Cardiac septum (tissue), 1 donor: ENCODE measurements around the gene MPP2. TPM values are rescaled to one million over a fixed set of nuclear protein-coding genes. Genes with fewer than 3 reads are reported as not detected.
A peak's percentile ranks its signal among the peaks of the same experiment; 100 is the strongest.
"Not testable (repeated sequence)": the region's sequence is repeated elsewhere in the genome, so short reads cannot be mapped to it uniquely, and the experiment has no call there.

Source experiments
- DNase-seq: peaks from one replicate; pipeline ENCODE4 v3.0.0-alpha.2; 2020; ENCODE audit warnings: low spot score
- intact Hi-C: fragments of 100-400 bp; cut with DNase I; formaldehyde crosslinking; loops from one replicate; pipeline ENCODE4 v1.14.0; 2022
- long read RNA-seq: library from polyadenylated mRNA; unstranded; transcript quantifications from one replicate; pipeline ENCODE4 v2.0.0, GENCODE V29; 2021
- total RNA-seq: library from RNA; stranded (reverse); fragmentation: NEBNext Ultra II Directional; extraction: Animal tissue kit (Norgen Biotek cat#: 25700); gene quantifications from one replicate; pipeline ENCODE4 v1.2.1, GENCODE V29; 2021
- donor health status: DM: no; HTN: no; CAD: no.

Gene MPP2, protein sequence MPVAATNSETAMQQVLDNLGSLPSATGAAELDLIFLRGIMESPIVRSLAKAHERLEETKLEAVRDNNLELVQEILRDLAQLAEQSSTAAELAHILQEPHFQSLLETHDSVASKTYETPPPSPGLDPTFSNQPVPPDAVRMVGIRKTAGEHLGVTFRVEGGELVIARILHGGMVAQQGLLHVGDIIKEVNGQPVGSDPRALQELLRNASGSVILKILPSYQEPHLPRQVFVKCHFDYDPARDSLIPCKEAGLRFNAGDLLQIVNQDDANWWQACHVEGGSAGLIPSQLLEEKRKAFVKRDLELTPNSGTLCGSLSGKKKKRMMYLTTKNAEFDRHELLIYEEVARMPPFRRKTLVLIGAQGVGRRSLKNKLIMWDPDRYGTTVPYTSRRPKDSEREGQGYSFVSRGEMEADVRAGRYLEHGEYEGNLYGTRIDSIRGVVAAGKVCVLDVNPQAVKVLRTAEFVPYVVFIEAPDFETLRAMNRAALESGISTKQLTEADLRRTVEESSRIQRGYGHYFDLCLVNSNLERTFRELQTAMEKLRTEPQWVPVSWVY
- total RNA-seq: 13.8 TPM
- long read RNA-seq, full-length matches to known transcripts: 10 of 30 reads
- long read RNA-seq, partial matches to known transcripts: 14 of 30 reads
- long read RNA-seq, other reads (novel, unspliced or antisense): 6 of 30 reads

DNA sequence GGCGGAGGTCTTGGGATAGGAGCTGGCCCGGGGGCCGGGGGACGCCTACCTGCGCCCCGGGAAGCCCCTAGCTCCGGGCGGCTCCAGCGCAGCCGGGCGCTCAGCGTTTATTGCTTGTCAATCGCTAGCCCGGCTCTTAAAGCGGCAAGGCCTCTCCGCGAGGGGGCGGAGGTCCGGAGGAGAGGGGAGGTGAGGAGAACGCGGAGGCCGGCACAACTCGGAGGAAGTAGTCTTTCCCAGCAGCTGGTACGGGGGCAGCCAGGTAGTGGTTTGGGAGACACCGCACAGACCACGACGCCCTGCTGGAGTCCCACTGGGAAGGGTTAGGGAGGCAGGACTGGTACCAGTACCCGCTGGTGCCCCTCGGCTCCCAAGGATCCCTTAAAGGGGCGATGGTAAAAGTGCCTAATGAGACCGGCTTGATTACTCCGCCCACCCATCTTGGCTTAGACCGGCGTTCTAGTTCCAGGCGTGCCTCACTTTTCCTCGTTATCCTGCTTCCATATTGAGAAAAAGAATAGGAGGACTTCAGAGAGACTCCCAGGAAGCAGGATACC is at the start of gene MPP2:
Gene MPP2 (minus strand): TSS at position 112 of the 557 bp plus-strand sequence. CDS start 3,076 bp downstream, outside the sequence.
- intact Hi-C loops: no loop called here
- peak; percentile 89 for DNase-seq

DNA sequence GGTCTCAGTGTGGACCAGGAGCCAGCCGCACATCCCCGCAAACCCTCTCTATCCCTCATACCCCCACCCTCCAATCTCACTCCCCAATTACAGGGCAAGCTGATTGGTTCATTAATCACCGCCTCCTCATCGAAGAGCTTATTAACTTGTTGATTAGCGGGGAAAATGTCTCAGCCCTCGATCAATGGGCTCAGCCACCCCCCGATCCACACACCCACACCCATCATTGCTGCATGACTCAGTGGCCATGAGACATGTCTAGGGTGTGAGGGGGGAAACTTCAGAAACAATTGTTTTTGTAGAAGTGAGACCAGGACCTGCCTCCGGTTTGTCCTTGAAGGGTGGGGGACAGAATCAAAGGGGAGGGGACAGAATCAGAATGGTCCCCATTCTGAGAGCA is 48.9 kb upstream of the MPP2 start:
- DNase-seq: no peak

DNA sequence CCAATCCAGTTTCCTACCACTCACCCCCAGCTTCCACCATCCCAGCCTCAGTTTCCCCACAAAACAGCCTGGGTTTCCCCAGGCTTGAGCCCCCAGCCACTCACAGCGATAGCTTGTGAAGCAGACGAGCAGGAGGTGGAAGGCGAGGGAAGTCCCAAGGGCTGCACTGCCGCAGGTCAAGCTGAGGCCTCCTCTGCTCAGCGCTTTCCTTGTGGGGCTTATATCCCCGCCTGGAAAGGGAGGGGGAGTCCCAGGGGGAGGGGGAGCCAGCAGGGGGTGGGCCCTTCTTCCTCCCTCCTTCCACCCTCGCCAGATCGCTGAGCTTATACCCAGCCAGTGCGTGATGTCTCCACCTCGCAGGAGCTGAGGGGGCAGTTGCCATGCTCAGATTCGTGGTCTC is 46.4 kb upstream of the MPP2 start, which contains the start of gene PYY:
Gene PYY (minus strand): TSS at position 195 of the 400 bp plus-strand sequence. CDS start 457 bp downstream, outside the sequence.
- intact Hi-C loops: no loop called here
- no peak for DNase-seq

More for the DNA sequence above, 48.9 kb upstream of the MPP2 start:
- intact Hi-C loops: no loop called here

DNA sequence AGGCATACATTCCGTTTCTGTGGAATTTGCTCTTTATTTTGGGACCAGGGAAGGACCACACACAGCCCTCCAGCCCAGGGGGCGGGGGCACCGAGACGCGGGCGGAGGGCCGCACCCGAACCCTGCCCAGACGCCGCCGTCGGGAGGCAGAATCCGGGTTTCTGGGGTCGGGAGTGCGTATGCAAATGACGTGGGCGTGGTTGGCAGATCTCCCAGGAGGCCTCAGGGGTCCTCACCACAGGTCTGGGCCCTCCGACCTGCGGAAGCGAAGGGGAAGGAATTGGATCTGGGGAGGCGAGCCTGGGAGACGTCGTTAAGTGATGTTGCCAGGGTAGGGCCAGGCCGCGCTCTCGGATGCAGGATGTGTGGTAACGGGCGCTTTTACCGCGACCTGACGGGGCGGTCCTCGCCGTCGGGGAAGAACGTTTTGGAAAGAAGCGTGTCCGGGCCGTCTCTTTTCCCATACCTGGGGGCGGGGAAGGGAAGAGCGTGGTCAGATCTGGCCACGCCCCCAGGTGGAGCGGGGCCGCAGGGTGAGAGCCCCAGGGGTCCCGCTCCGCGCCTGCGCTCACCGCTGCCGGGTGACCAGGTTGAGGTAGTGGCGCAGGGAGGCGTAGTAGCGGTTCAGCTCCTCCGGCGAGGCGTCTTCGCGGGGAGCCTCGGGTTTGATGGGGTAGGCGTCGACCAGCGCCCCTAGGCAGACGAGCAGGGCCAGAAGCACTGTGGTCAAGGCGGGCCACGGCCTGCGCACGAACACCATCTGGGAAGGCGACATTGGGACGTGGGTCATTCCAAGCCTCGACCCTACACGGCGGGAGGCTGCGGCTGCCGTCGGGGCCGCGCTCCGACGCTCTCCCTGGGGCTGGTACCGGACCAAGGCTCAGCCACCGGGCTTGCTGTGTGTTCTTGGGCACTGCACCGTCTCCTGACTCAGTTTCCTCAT is 45.7 kb upstream of the MPP2 start:
- DNase-seq: no peak
- intact Hi-C loops: no loop called here

DNA sequence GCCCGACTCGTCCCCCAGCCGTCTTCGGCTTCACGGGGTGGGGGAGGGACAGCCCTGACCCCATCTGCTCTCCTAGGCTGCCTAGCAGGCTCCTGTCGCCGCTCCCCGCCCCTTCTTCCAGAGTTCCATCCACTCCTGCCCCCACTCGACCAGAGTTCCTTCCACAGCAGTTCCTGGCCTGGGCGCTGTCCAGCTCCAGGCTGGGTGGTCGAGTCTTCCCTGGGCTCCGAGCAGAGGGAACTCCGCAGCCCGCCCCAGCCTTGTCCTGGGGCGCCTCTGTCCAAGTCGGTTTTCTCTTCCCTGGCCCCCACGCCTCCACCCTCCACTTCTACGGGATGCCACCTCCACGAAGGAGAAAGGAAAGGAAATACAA is 45.0 kb upstream of the MPP2 start:
- intact Hi-C loops: no loop called here

DNA sequence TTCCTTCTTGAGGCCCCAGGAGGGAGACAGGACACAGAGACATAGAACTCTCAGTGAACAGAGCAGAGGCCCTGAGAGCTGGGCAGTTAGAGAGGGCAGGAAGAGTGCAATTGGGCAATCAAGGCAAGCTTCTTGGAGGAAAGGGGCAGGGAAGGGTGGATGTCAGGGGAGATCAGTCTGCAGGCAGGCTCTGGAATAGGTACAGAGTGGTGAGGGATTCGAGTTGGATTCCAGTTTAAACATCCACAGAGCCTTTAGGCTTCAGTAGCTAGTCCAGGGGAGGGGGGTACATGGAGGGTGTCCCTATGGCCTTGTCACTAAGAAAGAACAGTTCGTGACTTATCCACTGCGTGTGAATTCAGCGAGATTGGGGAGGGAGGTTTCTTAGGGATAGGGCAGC is 44.4 kb upstream of the MPP2 start:
- no peak for DNase-seq
- intact Hi-C loops: no loop called here

More for the DNA sequence above, 45.0 kb upstream of the MPP2 start:
- DNase-seq: no peak

DNA sequence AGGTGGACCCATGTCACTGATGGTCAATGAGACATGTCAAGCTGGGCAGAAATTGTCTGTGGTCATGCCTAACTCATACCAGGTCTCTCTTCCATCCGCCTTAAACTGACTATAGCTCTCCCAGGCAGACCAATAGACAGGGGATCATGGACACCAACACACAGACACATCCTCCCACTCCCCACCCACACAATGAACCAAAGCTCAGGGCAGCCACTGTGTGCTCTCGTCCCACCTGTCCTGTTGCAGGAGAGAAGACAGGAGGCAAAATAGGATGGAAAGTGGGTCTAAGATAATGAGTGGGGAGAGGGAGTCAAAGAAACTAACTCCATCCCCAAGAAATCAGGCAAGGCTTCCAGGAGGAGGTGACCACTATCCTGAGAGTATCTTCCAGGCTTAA is 43.2 kb upstream of the MPP2 start:
- no peak for DNase-seq
- intact Hi-C loops: no loop called here

DNA sequence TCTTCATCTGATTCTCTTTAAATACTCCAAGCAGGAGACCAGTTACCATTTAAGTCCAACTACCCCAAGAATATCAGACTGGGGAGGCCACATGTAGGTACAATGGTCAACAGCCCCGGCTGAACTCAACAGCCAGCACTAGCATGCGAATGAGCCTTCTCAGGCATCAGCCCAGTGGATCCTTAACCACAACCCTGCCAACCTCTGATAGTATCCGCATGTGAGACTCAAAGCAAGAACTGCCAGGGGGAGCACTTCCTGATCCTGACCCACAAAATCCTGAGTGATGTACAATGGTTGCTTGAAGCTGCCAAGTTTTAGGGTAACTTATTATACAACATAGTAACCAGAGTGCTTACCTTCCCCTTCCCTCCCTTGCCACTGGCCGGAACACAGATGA is 42.4 kb upstream of the MPP2 start:
- DNase-seq: no peak
- intact Hi-C loops: loop anchor here (10.0 kb wide), 1 partner anchor 215 kb away; no protein-coding TSS in a partner anchor

DNA sequence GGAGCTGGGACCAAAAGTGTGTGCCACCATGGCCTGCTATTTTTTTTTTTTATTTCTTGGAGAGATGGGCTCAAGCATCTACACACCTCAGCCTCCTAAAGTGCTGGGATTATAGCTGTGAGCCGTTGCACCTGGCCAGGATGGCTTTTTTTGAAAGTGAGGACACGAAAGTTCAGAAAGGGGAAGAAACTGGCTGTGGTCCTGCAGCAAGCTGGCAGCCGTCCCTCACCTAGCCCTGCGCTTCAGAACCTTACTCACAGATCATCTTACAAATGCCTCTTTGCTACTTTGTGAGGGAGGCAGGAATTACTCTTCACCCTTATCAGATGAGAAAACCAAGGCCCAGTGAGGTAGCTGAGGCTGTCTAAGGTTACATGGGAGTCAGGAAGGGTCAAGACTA is 39.4 kb upstream of the MPP2 start:
- no peak for DNase-seq
- intact Hi-C loops: loop anchor here (10.0 kb wide), 1 partner anchor 218 kb away; no protein-coding TSS in a partner anchor

DNA sequence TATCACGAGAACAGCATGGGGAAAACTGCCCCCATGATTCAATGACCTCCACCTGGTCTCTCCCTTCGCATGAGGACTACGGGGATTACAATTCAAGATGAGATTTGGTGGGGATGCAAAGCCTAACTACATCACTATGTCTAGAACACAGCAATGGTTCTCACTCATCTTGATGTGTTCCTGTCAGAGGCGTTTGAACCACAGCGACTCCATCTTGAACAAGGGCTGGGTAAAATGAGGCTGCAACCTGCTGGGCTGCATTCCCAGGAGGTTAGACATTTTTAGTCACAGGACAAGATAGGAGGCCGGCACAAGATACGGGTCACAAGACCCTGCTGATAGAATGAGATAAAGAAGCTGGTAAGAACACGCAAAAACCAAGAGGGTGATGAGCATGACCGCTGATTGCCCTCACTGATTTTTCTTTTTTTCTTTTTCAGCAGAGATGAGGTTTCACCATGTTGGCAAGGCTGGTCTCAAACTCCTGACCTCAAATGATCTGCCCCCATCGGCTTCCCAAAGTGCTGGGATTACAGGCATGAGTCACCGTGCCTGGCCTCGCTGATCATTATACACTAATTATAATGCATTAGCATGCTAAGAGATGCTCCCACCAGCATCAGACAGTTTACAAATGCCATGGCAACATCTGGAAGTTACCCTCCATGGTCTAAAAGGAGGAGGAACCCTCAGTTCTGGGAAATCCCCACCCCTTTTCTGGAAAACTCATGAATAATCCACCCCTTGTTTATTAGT is 37.9 kb upstream of the MPP2 start:
- intact Hi-C loops: loop anchor here (10.0 kb wide), 1 partner anchor 220 kb away; no protein-coding TSS in a partner anchor
- DNase-seq: no peak

DNA sequence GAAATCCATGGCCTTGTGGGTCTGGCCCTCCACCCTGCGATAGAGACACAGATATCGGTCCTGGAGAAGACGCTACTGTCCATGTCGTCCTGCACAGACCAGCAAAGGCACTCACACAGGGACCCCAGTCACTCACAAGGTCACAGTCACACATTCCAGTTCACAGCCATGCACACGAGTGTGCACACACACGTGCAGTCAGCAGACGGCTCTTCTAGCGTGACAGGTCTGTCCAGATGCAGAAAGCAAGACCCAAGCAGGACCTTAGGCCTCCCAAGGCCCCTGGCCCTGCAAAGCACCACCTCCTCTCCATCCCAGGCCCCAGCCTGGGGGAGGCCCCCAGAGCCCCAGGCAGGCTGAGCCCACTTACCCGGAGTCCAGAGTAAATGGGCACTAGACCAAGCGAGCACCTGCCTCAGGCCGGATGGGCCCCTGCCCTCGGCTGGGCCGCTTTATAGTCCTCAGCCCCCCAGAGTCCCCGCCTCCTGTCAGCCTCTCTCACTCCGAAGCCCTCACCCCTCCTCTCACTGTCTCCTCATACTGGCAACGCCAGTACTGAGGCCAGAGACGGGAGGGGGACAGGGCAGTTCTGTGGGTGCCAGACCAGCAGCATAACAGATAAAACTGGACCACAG is 34.8 kb upstream of the MPP2 start, which contains the start of gene PPY:
Gene PPY (minus strand): TSS at position 426 of the 635 bp plus-strand sequence. CDS start 822 bp downstream, outside the sequence.
- DNase-seq: no peak
- intact Hi-C loops: loop anchor here (2.0 to 10.0 kb wide), 3 partner anchors 53 to 223 kb away; no protein-coding TSS in a partner anchor

DNA sequence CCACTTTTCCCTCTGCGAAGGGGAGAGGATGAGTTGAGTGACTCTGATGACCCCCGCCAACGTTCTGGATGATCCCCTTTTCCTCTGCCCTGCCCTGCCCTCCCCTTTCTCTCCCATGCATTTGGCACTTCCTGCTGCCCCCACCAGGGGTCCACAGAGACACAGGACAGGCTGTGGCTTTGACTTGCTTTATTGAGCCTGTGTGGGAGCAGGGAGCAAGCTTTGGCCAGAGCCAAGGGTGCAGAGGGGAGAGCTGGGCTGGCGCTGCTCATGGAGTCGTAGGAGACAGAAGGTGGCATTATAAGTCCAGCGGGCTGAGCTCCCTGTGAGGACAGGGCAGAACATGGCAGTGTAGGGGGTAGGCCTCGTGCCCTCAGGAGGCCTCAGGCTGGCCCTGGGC is 33.3 kb upstream of the MPP2 start:
- intact Hi-C loops: loop anchor here (5.0 to 10.0 kb wide), 2 partner anchors 102 to 224 kb away; no protein-coding TSS in a partner anchor
- DNase-seq: no peak

DNA sequence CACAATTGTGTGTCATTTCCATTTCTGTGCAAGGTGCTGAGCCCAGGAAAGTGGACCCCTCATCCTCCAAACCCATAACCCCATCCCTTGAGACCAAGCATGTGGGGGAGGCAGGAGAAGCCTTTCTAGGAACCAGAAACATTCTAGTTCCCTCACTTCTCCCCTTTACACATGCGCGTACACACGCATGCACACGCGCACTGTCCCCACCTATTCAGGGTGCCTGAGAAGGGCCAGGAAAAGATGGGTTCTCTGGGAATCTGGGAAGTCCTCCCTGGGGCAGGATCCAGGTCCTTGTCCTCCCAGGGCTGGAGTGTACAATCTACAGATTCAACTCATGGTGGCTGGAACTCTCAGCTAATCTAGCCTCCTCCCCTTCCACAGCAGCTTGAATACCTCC is 32.5 kb upstream of the MPP2 start:
- intact Hi-C loops: loop anchor here (5.0 to 10.0 kb wide), 2 partner anchors 102 to 225 kb away; no protein-coding TSS in a partner anchor
- no peak for DNase-seq

DNA sequence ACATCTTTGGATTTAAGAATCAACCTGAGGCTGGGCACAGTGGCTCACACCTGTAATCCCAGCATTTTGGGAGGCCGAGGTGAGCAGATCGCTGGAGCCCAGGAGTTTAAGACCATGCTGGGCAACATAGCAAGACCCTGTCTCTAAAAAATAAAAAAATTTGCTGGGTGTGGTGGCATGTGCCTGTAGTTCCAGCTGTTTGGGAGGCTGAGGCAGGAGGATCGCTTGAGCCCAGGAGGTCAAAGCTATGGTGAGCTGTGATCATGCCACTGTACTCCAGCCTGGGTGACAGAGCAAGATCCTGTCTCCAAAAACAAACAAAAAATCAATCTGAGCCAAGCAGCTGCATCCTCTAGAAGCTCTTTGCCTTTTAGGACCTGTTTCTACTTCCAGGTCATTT is 32.1 kb upstream of the MPP2 start:
- DNase-seq, intact Hi-C loops: not testable (repeated sequence)

DNA sequence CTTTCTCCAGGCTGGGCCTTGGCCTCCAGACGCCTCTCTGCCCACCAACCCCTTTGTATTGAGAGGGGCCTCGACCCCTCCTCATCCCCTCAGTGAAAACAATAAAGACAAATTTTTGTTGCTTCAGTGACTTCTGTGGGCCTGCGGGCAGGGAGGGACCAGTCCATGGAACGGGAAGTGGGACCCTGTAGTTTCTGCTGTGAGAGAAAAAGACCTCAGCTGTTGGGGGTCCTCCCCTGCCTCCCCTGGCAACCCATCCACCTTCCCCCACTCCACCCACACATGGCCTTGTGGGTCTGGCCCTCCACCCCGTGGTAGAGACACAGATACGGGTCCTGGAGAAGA is 31.5 kb upstream of the MPP2 start:
- DNase-seq: no peak
- intact Hi-C loops: no loop called here

DNA sequence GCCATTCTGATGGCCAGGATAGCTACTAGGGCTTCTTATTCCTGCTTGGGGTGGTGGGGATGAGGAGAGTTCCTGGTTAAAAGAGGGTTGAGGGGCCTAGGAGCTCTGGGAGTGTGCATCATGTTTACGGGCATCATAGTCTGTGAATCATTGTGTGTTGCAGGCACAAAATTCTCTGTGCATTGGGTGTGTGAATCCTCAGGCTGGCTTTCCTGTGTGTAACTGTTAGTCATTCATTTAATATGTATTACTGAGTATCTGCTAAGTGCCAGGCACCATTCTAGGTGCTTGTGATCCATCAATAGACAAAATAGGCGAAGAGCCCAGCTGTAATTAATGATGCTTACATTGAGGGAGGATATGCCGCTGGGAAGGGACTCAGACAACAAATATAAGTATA is 29.1 kb upstream of the MPP2 start:
- intact Hi-C loops: no loop called here
- DNase-seq: no peak

DNA sequence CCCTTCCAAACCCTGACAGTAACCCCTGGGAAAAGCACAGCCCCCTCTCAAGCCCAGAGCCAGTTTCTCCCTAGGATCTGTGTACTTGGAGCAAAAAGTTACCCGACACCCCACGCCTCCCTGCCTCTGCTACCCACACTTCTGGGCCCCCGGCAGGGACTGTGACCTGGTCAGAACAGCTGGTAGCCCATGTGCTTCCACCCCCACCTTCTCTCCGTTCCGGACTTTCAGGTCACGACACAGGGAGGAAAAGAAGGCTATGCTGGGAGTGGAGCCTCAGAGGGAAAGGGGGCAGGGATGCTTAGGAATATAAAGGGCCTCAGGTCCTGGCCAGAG is 28.6 kb upstream of the MPP2 start:
- DNase-seq: no peak
- intact Hi-C loops: no loop called here
